HG03039 (cell line): ENCODE data around the gene IVD.

Experiments used
- ATAC-seq: cut with Tn5 transposase; IDR thresholded peaks from one replicate; pipeline ENCODE4 v1.9.1; 2021; ENCODE audit warnings: mild to moderate bottlenecking, moderate library complexity; ENCODE audit not compliant: unreplicated experiment

The IVD gene

DNA sequence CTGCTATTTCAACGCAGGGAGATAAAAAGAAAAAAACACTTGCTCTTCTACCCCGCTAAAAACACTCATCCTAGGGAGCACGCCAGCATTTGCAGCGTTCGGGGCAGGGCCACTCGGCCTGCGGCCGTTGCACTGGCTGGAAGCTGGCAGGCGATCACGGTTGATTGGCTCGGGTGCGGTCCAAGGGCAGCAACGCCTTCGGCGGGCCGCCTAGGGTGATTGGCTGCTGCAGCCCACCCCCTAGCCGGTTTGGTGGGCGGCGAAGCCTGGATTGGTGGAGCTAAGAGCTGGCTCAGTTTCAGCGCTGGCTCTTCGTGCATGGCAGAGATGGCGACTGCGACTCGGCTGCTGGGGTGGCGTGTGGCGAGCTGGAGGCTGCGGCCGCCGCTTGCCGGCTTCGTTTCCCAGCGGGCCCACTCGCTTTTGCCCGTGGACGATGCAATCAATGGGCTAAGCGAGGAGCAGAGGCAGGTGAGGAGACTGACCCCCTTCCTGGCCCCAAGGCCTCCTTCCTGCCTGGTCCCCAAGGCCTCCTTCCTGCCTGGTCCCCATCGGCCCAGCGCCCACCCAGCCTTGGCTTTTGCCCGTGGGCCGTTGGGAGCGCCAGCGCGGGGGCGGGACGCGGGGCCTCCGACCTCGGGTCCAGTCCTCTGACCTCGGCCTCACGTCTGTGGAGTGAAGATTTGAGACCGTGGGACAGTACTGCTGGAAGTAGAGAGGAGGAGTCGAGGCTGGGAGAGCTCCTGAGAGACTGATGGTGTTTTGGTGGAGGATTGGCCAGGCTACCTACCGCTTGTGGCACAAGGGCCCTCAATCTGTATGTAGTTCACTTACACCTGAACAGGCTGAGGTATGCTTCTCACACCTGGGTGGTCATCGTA is at the start of gene IVD:
Gene IVD (plus strand): TSS at position 295 of the 881 bp plus-strand sequence. CDS start 33 bp downstream, at position 328.
- ATAC-seq: peak; percentile 79

DNA sequence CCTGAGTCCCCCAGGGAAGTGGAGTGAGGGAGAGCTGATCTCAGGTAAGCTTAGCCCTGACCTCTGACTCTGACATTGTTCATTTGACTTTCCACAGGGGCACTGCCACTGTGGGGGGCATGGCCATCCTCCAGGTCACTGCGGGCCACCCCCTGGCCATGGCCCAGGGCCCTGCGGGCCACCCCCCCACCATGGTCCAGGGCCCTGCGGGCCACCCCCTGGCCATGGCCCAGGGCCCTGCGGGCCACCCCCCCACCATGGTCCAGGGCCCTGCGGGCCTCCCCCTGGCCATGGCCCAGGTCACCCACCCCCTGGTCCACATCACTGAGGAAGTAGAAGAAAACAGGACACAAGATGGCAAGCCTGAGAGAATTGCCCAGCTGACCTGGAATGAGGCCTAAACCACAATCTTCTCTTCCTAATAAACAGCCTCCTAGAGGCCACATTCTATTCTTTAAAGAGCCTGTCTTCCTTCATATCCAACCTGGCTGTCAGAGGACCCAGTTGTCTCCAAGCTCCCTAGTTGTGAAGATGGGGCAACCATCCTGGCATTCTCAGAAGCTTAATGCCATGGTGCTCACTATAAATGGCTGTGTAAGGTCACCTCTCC is 49.5 kb upstream of the IVD start:
- no peak for ATAC-seq

DNA sequence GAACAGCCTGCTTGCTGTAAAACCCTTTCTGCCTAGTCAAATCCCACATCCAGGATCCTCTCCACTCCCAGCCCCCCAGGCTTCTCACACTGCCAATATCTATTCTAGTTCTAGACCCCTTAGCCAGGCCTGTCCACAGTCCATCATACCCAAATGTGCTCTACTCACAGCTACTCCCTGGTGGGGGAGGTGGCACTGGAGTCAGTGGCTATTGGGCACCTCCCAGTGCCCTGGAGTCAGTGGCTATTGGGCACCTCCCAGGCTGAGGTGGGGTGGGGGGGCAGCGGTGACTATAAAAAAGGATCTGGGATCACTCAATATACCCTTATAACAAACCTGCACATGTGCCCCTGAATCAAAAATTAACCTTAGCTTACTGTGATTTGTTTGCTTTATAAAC is 48.3 kb upstream of the IVD start:
- ATAC-seq: no peak

DNA sequence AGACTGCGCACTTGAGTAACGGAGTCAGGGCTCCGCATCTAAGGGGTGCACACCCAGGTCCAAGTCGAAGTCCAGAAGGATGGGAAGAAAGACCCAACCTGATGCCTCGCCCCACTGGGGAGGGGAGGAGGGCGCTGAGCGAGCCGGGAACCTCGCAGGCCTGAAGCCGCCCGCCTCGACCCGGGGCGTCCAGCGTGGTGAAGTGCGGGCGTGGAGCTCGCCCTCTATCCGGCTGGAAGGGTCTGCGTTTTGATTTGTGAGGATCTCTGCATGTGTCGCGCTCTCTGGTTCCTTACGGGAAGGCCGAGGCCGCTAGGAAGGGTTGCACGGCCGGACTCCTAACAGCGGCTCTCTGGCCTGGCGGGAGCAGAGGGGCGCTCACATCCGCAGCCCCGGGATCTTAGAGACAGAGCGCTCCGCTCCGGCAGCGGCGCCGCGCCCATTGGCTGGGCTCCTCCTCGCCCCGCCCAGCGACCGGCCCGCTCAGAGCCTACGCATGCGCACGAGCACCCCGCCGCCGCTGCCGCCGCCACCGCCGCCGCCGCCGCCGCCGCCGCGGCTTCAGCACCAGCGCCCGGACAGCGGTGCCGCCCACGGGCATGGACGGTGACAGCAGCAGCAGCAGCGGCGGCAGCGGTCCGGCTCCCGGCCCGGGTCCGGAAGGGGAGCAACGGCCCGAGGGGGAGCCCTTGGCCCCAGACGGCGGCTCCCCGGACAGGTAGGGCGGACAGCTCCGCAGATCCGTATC is 47.7 kb upstream of the IVD start, which contains the start of gene DISP2:
Gene DISP2 (plus strand): TSS at position 497 of the 748 bp plus-strand sequence. CDS start 103 bp downstream, at position 600.
- ATAC-seq: peak; percentile 76

DNA sequence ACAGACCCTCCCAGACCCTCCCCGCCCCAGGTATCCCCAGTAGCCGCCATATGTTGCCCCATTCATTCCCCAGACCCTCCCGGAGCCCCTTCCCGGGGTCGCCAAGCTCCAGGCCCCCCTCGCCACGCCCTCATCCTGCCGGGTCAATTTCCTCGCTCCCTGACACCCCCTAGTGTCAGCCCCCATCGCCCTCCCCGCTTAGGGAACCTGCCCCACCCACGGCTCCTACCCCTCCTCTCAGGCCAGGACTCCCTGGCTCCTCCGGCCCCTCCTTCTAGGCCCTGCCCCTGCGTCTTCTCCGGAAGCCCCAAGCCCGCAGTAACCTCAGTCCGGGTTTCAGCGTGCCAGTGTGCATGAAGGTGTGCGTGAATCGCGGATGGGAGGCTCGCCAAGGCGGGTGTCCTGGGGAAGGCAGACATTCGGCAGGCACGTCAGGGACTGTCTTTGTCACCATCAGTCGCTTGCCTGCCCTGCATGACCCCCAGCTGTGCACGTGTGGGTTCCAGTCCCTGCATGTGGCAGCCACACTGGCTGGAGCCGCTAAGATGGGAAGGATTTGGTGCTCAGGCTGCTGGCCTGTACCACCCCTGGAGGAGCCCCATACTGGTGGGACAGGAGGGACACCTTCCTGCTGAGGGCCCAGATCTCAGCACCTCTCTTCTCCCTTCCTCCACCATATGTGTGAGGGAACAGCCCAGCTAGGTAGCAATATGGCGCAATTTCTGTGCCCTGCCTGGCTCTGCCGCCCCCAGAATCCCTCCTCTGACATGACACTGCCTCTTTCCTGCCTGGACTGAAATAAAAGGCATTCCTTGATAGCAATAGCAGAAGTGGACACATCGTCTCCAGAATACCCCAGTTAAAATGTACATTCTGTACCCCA is 46.9 kb upstream of the IVD start:
- ATAC-seq: peak; percentile 13

DNA sequence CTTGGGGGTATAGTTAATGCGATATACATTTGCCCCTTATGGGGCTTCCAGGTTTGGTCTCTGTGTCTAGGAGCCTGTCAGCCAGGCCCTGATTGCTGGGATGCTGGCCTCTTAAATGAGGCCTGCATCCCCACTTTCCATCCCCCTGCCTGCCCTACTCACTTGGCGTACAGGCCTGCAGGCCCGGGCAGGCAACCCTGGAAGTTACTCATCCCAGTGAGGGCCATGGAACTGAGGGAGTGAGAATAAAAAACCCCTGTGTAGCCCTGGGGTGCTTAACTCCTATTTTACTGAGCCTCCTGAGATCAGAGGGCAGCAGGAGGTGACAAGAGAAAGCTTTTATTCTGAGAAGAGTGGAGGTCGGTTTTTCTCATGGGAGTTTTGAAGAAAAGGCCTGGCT is 45.6 kb upstream of the IVD start:
- no peak for ATAC-seq

DNA sequence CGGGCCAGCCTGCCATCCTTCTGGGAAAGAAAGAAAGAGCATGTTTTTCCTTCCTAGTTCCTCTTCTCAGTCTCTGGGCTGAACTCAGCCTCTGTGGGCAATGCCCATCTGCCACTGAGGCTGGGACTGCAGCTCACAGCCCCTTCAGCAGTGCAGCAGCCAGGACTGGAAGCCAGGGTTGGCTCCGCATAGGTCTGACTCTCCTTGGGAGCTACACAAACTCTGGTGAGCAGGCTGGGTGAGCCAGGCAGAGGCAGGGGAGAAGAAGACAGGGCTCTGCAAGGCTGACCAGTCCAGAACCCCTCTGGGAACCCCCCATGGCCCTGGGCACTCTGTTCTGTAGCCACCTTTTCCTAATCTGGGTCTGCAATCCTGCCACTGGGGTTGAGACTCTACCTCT is 44.0 kb upstream of the IVD start:
- no peak for ATAC-seq

DNA sequence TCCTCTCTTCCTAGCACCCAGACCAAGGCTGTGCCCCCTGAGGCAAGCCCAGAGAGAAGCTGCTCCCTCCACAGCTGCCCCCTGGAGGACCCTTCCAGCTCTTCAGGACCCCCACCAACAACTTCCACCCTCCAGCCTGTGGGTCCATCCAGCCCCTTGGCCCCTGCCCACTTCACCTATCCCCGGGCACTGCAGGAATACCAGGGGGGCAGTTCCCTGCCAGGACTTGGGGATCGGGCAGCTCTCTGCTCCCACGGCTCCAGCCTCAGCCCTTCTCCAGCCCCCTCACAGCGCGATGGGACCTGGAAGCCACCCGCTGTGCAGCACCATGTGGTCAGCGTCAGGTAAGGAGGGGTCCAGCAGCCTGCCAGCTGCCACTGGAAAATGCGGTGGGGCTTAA is 42.0 kb upstream of the IVD start:
- no peak for ATAC-seq

DNA sequence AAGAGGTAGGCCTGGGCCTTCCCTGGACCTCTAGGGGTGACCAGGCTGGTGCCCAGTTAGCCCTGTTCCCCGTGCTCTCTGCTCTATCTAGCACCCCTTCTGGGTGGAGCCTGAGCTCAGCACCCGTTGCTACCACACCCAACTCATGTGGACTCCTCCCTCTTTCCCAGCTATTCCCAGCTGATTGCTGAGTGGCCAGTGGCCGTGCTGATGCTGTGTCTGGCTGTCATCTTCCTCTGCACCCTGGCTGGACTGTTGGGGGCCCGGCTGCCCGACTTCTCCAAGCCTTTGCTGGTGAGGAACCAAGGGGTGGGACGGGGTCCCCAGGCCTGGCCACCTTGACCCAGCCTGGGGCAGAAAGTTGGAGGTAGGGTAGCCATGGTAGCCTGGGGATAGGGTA is 41.3 kb upstream of the IVD start:
- no peak for ATAC-seq

DNA sequence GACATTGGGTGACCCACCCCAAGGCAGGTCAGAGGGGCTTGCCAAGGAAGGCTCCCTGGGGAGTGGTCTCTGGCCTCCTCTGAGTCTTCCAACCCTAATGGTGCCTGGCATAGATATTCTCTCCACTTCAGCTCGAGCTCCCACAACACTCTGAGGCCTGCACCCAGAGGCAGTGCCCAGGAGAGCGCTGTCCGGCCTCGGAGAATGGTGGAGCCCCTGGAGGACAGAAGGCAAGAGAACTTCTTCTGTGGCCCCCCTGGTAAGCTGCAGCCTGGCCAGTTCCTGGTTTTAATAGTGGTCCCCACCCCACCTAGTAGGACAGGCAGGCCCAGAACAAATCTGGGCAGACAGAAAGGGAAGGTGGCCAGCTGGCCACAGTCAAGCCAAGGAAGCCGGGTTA is 40.6 kb upstream of the IVD start:
- no peak for ATAC-seq

DNA sequence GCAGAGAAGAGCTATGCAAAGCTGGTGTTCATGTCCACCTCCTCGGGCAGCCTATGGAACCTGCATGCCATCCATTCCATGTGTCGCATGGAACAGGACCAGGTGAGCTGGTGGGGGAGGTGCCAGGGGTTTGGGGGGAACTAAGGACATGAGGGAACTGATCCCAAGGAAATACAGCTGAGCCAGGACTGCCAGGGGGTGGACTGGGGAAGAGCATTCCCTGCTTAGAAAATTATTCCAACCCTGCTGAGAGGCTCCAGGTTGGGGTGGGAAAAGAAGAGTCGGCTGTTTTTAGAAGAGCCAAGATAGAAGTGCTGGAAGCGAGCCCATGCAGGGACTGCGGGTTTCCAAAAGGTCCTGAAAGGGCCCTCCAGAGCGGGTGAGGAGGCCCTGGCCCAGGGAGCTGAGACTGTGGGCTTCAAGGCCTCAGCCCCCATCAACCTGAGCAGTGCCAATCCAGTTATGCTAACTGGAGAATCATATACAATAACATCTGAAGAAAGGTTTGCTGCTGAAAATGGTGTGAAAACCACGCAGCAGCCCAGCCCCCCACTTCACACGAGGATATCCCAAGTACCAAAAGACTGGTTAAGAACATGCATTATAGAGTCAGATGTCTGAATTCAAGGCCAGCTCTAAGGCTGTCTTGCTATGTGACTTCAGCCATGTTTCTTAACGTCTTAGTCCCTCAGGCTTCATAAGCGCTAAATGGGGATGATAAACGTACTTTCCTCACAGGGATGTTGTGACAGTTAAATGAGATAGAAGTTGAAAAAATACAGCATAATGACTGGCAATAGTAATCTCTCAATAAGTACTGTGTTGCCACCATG is 39.8 kb upstream of the IVD start:
- ATAC-seq: no peak

DNA sequence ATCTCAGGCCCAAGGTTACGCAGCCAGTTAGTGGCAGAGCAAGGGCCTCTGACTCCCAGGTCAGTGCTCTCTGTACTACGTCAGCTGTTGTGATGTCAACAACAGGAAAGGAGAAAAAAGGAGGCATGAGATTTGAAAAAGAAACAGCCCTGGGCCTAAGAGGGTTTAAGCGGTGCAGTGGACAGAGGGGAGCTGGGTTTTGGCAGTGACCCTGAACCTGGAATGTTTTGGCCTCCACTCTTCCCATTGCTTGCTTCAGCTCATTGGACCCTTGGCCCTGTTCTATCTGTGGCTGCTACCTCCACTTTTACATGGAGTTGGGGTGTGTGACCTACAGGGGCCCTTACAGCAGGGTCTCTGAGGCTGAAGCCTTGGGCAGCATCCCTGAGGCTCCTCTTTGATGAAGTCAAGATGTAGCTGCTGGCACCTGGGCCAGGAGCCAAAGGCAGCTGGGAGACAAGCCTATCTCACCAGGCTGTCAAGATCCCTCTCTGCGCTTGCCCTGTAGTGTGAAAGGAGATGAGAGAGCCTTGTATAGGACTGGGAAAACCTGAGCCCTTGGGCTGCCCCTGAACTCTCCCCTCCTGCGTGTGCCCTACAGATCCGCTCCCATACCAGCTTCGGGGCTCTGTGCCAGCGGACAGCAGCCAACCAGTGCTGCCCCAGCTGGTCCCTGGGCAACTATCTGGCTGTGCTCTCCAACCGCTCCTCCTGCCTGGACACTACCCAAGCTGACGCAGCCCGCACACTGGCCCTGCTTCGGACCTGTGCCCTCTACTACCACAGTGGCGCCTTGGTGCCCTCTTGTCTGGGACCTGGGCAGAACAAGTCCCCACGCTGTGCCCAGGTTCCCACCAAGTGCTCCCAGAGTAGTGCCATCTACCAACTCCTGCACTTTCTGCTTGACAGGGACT is 38.9 kb upstream of the IVD start:
- ATAC-seq: no peak

DNA sequence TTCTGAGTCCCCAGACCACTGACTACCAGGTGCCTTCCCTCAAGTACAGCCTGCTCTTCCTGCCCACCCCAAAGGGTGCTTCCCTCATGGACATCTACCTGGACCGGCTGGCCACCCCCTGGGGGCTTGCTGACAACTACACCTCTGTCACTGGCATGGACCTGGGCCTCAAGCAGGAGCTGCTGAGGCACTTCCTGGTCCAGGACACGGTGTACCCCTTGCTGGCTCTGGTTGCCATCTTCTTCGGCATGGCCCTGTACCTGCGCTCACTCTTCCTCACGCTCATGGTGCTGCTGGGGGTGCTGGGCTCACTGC is 38.3 kb upstream of the IVD start:
- no peak for ATAC-seq

DNA sequence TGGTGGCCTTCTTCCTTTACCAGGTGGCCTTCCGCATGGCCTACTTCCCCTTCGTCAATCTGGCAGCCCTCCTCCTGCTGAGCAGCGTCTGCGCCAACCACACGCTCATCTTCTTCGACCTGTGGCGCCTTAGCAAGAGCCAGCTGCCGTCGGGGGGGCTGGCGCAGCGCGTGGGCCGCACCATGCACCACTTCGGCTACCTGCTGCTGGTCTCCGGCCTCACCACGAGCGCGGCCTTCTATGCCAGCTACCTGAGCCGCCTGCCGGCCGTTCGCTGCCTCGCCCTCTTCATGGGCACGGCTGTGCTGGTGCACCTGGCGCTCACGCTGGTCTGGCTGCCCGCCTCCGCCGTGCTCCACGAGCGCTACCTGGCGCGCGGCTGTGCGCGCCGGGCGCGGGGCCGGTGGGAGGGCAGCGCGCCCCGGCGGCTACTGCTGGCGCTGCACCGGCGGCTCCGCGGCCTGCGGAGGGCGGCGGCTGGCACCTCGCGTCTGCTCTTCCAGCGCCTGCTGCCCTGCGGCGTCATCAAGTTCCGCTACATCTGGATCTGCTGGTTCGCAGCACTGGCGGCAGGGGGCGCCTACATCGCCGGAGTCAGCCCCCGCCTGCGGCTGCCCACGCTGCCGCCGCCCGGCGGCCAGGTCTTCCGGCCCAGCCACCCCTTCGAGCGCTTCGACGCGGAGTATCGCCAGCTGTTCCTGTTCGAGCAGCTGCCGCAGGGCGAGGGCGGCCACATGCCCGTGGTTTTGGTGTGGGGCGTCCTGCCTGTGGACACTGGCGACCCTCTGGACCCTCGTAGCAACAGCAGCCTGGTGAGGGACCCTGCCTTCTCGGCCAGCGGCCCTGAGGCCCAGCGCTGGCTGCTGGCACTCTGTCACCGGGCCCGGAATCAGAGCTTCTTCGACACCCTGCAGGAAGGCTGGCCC is 37.6 kb upstream of the IVD start:
- ATAC-seq: no peak

DNA sequence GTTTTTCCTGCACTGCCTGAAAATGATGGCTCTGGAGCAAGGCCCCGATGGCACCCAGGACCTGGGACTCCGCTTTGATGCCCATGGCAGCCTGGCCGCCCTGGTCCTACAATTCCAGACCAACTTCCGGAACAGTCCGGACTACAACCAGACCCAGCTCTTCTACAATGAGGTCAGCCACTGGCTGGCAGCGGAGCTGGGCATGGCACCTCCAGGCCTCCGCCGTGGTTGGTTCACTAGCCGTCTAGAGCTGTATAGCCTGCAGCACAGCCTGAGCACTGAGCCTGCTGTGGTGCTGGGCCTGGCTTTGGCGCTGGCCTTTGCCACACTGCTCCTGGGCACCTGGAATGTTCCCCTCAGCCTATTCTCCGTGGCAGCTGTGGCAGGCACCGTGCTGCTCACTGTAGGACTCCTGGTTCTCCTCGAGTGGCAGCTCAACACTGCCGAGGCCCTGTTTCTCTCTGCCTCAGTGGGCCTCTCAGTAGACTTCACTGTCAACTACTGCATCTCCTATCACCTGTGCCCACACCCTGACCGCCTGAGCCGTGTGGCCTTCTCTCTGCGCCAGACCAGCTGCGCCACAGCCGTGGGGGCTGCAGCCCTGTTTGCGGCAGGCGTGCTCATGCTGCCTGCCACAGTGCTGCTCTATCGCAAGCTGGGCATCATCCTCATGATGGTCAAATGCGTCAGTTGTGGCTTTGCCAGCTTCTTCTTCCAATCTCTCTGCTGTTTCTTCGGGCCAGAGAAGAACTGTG is 36.7 kb upstream of the IVD start:
- no peak for ATAC-seq

DNA sequence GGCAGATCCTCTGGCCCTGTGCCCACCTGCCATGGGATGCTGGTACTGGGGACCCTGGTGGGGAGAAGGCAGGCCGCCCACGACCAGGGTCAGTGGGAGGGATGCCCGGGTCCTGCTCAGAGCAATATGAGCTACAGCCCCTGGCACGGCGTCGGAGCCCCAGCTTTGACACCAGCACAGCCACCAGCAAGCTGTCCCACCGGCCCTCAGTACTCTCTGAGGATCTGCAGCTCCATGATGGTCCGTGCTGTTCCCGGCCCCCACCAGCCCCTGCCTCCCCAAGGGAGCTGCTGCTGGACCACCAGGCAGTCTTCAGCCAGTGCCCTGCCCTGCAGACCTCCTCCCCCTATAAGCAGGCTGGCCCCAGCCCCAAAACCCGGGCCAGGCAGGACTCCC is 36.1 kb upstream of the IVD start:
- ATAC-seq: no peak

DNA sequence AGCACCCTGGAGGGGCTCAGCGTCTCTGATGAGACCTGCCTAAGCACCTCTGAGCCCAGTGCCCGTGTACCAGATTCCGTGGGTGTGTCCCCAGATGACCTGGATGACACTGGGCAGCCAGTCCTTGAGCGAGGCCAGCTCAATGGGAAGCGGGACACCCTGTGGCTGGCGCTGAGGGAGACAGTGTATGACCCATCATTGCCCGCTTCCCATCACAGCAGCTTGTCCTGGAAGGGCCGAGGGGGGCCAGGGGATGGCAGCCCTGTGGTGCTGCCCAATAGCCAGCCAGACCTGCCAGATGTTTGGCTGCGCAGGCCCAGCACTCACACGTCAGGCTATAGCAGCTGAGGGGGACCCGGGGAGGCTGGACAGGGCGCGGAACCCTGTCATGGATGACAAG is 35.6 kb upstream of the IVD start:
- ATAC-seq: no peak
